Neural progenitor cell (in vitro differentiated cells): ENCODE data around the gene SBF2.

ENCODE experiments used
- CTCF ChIP-seq: fragments of 200-600 bp; sonication (generic); IDR thresholded peaks from 2 replicates; pipeline ENCODE4 v1.5.1; 2017; ENCODE audit warnings: antibody characterized with exemption, mild to moderate bottlenecking
- EZH2phosphoT487 ChIP-seq: fragments of 200-600 bp; sonication (generic); IDR thresholded peaks from 2 replicates; pipeline ENCODE4 v1.6.1; 2017; ENCODE audit warnings: antibody characterized with exemption

GRCh38 chr11:10301656-10302358, 7.8 kb upstream of the SBF2 start:
- TF ChIP-seq CTCF (no peak), EZH2phosphoT487 (no peak)
